Tibial nerve (tissue), 4 donors: ENCODE results near the gene DCLK2. TPM values are rescaled to one million over a fixed set of nuclear protein-coding genes. Genes with fewer than 3 reads are reported as not detected.

Experiments used
- DNase-seq, 2 donors: peaks; one replicate each; pipeline ENCODE4 v3.0.0-alpha.2; 2019; ENCODE audit warnings: low spot score in 2 of 2
- H3K27ac ChIP-seq, 4 donors: fragments of 200-600 bp; sonication (generic) in 3 of 4; one replicate each; pipeline ENCODE4 v1.5.1; 2017 to 2019; ENCODE audit warnings: mild to moderate bottlenecking in 1 of 4
- H3K27me3 ChIP-seq, 2 donors: fragments of 200-600 bp; sonication (generic) in 1 of 2; one replicate each; pipeline versions ENCODE4 v1.5.1 to v1.6.0; 2017 to 2019
- H3K36me3 ChIP-seq, 3 donors: fragments of 200-600 bp; sonication (generic); one replicate each; pipeline ENCODE4 v1.5.1; 2018 to 2019
- H3K4me1 ChIP-seq, 4 donors: fragments of 200-600 bp; sonication (generic) in 3 of 4; one replicate each; pipeline ENCODE4 v1.5.1; 2017 to 2019
- H3K4me3 ChIP-seq, 4 donors: fragments of 200-600 bp; sonication (generic) in 3 of 4; one replicate each; pipeline ENCODE4 v1.5.1; 2017 to 2019; ENCODE audit warnings: mild to moderate bottlenecking in 1 of 4, moderate library complexity in 1 of 4
- H3K9me3 ChIP-seq, 4 donors: fragments of 200-600 bp; sonication (generic) in 3 of 4; one replicate each; pipeline ENCODE4 v1.5.1; 2017 to 2019
- EP300 ChIP-seq, 2 donors: sonication (generic); formaldehyde crosslinking; IDR thresholded peaks; one replicate each; pipeline ENCODE4 v1.6.1; 2017; ENCODE audit warnings: antibody characterized with exemption in 2 of 2, mild to moderate bottlenecking in 1 of 2
- POLR2A ChIP-seq, 2 donors: fragments of 450-650 bp; IDR thresholded peaks; one replicate each; pipeline ENCODE4 v1.6.1; 2017; ENCODE audit warnings: antibody characterized with exemption in 2 of 2, mild to moderate bottlenecking in 2 of 2, moderate library complexity in 2 of 2
- WGBS, 2 donors: methylation state at CpG; one replicate each; pipeline ENCODE4 v1.1.5; 2018; 5-methylcytosine and 5-hydroxymethylcytosine counted together
- total RNA-seq, 4 donors: library from RNA; depleted of rRNA; stranded (reverse); fragments of >200 nt; gene quantifications; one replicate each; pipeline ENCODE4 v1.1.0, GENCODE V29; 2016
- TF ChIP-seq, protein P1 (sequence below), 5 experiments: fragments of 200-600 bp in 3 of 5; fragments of 450-650 bp in 2 of 5; sonication (generic) in 3 of 5; IDR thresholded peaks; one replicate each; pipeline ENCODE4 v1.5.1; 2016 to 2019; ENCODE audit warnings: antibody characterized with exemption in 5 of 5, mild to moderate bottlenecking in 3 of 5, moderate library complexity in 2 of 5

Gene DCLK2
- total RNA-seq, 4 donors from 2014 or later, result 9.8 to 15.6 (median 10.7) TPM

DNA sequence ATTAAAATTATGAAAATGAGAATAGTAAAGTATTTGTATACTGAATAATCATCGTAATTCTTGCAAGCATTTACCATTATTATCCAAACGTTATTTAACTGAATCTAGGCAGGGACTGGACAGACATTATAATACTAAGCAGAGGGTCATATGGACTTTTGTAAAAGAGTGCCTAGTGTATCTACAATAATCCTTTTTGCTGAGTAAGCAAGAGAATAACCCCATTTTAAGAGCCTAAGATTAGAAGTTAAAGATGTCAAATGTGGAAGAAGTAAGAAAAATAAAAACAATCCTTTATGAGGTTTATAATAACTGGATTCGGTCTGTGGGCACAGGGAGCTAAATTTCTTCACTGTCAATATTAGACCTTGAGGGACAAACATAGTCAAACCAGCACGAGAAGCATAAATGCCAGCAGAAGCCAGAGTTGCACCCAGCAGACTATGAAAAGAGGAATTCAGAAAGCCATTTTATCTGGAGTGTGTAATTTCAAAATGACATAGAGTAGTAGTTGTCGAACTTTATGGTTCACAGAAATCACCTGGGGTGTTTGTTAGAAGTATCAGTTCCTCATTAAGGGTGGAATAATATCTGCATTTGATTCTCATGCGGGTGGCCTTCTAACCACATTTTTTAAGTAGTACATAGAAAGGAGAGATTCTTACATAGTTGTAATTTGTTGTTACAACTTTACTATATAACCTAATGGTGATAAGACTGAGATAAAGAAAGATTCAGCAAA lies 39.7 kb upstream of the DCLK2 start:
- H3K4me1 ChIP-seq, result no peaks in the 10 kb centered on the region
- WGBS, 2 donors, result 66 to 69% methylated on average over 6 of the region's 6 CpGs
- H3K9me3 ChIP-seq, result no peaks in the 10 kb centered on the region
- TF ChIP-seq, protein P1, sequence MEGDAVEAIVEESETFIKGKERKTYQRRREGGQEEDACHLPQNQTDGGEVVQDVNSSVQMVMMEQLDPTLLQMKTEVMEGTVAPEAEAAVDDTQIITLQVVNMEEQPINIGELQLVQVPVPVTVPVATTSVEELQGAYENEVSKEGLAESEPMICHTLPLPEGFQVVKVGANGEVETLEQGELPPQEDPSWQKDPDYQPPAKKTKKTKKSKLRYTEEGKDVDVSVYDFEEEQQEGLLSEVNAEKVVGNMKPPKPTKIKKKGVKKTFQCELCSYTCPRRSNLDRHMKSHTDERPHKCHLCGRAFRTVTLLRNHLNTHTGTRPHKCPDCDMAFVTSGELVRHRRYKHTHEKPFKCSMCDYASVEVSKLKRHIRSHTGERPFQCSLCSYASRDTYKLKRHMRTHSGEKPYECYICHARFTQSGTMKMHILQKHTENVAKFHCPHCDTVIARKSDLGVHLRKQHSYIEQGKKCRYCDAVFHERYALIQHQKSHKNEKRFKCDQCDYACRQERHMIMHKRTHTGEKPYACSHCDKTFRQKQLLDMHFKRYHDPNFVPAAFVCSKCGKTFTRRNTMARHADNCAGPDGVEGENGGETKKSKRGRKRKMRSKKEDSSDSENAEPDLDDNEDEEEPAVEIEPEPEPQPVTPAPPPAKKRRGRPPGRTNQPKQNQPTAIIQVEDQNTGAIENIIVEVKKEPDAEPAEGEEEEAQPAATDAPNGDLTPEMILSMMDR (IDR thresholded peaks at IDR 0.05), result no peak
- no peak for TF ChIP-seq POLR2A (IDR thresholded peaks at IDR 0.05)
- no peaks in the 10 kb centered on the region for H3K36me3 ChIP-seq
- no peak overlapping the region for H3K4me3 ChIP-seq
- no peak overlapping the region for H3K27ac ChIP-seq
- H3K27me3 ChIP-seq, result no peaks in the 10 kb centered on the region
- no peak for DNase-seq

DNA sequence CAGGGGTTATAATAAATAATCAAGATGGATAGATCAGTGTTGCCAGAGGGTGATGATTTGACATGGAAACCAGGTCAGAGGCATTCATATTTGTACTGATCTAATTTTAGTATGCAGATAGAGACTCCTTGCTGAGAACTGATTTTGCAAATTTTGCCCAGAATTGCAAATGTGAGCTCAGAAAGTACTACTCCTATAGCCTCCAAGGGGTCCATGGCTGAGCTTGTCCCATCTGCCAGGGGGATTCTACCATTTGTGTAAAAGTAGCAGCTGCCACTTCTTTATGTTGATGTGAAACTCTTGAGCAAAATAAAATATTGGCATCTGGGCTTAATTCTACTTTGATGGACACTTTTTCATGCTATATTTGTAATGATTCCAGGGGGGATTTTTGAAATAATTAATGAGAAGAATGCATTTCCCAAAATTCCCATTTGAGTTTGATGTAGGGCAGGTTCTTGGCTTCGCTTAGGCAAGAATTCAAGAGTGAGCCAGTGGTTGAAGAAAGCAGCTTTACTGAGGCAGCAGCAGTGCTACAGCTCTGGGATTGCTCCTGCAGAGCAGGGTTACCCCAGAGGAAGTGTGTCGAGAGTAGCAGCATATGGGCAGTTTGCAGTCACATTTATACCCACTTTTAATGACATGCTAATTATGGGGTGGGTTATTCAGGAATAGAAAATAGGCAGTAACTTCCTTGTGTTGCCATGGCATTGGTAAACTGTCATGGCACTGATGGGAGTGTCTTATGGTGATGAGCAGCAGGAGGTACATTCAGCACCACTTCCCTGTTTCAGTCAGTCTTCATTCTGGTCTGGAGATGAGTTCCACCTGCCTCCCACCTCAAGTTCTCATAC lies 38.7 kb upstream of the DCLK2 start:
- H3K27me3 ChIP-seq, result no peaks in the 10 kb centered on the region
- no peaks in the 10 kb centered on the region for H3K9me3 ChIP-seq
- H3K4me3 ChIP-seq, result no peak overlapping the region
- H3K36me3 ChIP-seq, result no peaks in the 10 kb centered on the region
- no peak for DNase-seq
- no peaks in the 10 kb centered on the region for H3K4me1 ChIP-seq
- no peak overlapping the region for H3K27ac ChIP-seq
- 67 to 70% methylated on average over 2 of the region's 2 CpGs for WGBS, 2 donors
- TF ChIP-seq EP300 (IDR thresholded peaks at IDR 0.05), result no peak
- TF ChIP-seq POLR2A (IDR thresholded peaks at IDR 0.05), result no peak
- TF ChIP-seq, protein P1 (IDR thresholded peaks at IDR 0.05), result no peak

DNA sequence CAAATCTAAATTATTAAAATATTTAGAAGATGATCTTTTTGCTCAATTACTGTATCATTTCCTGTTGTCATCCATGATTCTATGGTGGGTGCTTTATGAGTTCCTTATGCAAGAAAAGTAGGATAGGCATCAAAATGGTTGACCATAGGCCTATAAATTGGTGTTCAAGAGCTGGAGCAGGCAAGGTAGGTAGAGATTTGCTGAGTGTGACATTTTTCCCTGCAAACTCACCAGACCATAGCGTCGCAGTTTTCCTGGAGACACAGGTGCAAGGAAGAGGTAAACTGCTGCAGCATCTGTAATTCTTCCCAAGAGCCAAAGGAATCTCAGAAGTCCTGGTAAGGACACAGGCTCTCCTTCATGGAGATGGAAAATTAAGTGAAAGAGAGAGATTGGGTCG lies 33.7 kb upstream of the DCLK2 start:
- Histone ChIP-seq H3K9me3 (no peaks in the 10 kb centered on the region), H3K4me1 (no peaks in the 10 kb centered on the region), H3K4me3 (no peak overlapping the region), H3K36me3 (no peaks in the 10 kb centered on the region), H3K27me3 (no peaks in the 10 kb centered on the region), H3K27ac (no peak overlapping the region)
- TF ChIP-seq EP300 (IDR thresholded peaks at IDR 0.05), result no peak
- TF ChIP-seq, protein P1 (IDR thresholded peaks at IDR 0.05), result no peak
- TF ChIP-seq POLR2A (IDR thresholded peaks at IDR 0.05), result no peak
- 91 to 92% methylated on average over 3 of the region's 3 CpGs for WGBS, 2 donors
- no peak for DNase-seq

DNA sequence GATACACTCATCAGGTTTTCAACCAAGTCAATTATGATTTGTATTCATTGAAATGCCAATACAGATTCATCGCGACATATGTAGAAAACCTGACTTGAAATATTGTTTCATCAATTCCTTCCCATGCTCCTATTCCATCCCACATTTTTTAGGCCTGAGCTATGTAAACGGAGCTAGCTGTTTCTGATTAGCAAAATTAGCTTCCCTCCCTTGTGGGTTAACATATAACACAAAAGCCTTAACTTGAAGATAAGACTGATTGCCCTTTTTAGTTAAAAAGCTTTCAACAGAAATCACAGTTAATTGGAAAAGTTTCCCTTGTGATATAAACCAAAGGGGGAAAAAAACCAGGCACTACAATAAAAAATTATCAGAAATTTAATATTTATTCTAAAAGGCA lies 32.8 kb upstream of the DCLK2 start:
- Histone ChIP-seq H3K27me3 (no peaks in the 10 kb centered on the region), H3K4me3 (no peak overlapping the region), H3K36me3 (no peaks in the 10 kb centered on the region), H3K9me3 (no peaks in the 10 kb centered on the region), H3K27ac (no peak overlapping the region), H3K4me1 (no peaks in the 10 kb centered on the region)
- DNase-seq, result no peak
- TF ChIP-seq EP300 (IDR thresholded peaks at IDR 0.05) (no peak), POLR2A (IDR thresholded peaks at IDR 0.05) (no peak)
- TF ChIP-seq, protein P1 (IDR thresholded peaks at IDR 0.05), result no peak
- 87 to 89% methylated on average over 3 of the region's 3 CpGs for WGBS, 2 donors

DNA sequence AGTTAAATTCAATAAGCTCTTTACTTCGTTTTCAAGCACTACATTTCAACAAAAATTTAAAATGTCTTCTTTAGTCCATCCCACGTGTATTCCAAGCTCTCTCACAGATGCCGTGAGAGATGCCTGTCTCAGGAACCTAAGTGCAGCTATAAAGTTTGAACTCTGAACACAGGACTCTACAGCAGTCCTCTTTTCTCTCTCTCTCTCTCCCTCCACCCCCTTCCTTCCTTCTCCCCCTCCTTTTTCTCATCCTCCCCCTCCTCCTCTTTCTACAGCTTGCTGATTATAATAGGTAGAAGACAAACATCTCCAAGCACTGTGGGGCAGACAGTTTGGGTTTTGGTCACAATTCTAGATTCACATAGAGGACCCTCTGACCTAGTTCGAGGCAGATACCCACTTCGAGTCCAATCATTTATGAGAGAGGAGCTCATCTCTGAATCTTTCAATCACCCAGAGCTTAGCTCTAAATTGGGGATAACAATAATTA lies 31.5 kb upstream of the DCLK2 start:
- H3K27me3 ChIP-seq, result no peaks in the 10 kb centered on the region
- no peak overlapping the region for H3K4me3 ChIP-seq
- WGBS, 2 donors, result 60 to 63% methylated on average over 5 of the region's 5 CpGs
- H3K4me1 ChIP-seq, result no peaks in the 10 kb centered on the region
- no peak overlapping the region for H3K27ac ChIP-seq
- DNase-seq, result no peak
- no peaks in the 10 kb centered on the region for H3K36me3 ChIP-seq
- H3K9me3 ChIP-seq, result no peaks in the 10 kb centered on the region
- TF ChIP-seq, protein P1 (IDR thresholded peaks at IDR 0.05), result no peak
- TF ChIP-seq EP300 (IDR thresholded peaks at IDR 0.05) (no peak), POLR2A (IDR thresholded peaks at IDR 0.05) (no peak)
